SK-N-SH treated with all-trans-retinoic acid at 6 μM for 48 hours (cell line): ENCODE measurements around the gene CDCA3.

ENCODE experiments used
- ARNTL ChIP-seq: fragments of 450-650 bp; formaldehyde crosslinking; IDR thresholded peaks from 2 replicates; pipeline ENCODE4 v1.5.0; 2020; ENCODE audit warnings: low read depth, mild to moderate bottlenecking, moderate library complexity, borderline replicate concordance
- CREB5 ChIP-seq: fragments of 250-450 bp; sonication (Bioruptor Pico); IDR thresholded peaks from 2 replicates; pipeline ENCODE4 v1.5.1; 2020; ENCODE audit warnings: low read depth, mild to moderate bottlenecking, moderate library complexity
- ESRRG ChIP-seq: fragments of 250-450 bp; sonication (Bioruptor Pico); IDR thresholded peaks from 2 replicates; pipeline ENCODE4 v1.6.1; 2021; ENCODE audit warnings: mild to moderate bottlenecking
- ISL1 ChIP-seq: fragments of 250-450 bp; sonication (Bioruptor Pico); IDR thresholded peaks from 2 replicates; pipeline ENCODE4 v2.1.2; 2022; ENCODE audit warnings: mild to moderate bottlenecking, moderate library complexity
- PATZ1 ChIP-seq: fragments of 250-450 bp; sonication (Bioruptor Pico); IDR thresholded peaks from 2 replicates; pipeline ENCODE4 v1.8.0; 2020; ENCODE audit warnings: mild to moderate bottlenecking, moderate library complexity, borderline replicate concordance
- RARB ChIP-seq: fragments of 250-450 bp; sonication (Bioruptor Pico); IDR thresholded peaks from 2 replicates; pipeline ENCODE4 v1.8.0; 2021; ENCODE audit warnings: mild to moderate bottlenecking, moderate library complexity
- SNAI2 ChIP-seq: fragments of 250-450 bp; sonication (Bioruptor Pico); IDR thresholded peaks from 2 replicates; pipeline ENCODE4 v1.5.0; 2020; ENCODE audit warnings: mild to moderate bottlenecking, moderate library complexity
- TOX ChIP-seq: fragments of 250-450 bp; sonication (Bioruptor Pico); IDR thresholded peaks from 2 replicates; pipeline ENCODE4 v1.8.0; 2021; ENCODE audit warnings: mild to moderate bottlenecking, moderate library complexity, borderline replicate concordance
- ZFP3 ChIP-seq: fragments of 250-450 bp; sonication (Bioruptor Pico); IDR thresholded peaks from 2 replicates; pipeline ENCODE4 v1.5.0; 2020; ENCODE audit warnings: mild to moderate bottlenecking, moderate library complexity
- ZFP30 ChIP-seq: fragments of 450-650 bp; formaldehyde crosslinking; IDR thresholded peaks from 2 replicates; pipeline ENCODE4 v1.5.0; 2022; ENCODE audit warnings: mild to moderate bottlenecking, moderate library complexity
- ZNF565 ChIP-seq: fragments of 450-650 bp; formaldehyde crosslinking; conservative IDR thresholded peaks from 2 replicates; pipeline ENCODE4 v1.5.0; 2020; ENCODE audit warnings: low read depth, mild to moderate bottlenecking, moderate library complexity

- no peak for TF ChIP-seq ARNTL (CRISPR knock-in tag)
- TF ChIP-seq PATZ1, result no peak
- TF ChIP-seq ESRRG, result no peak
- no peak for TF ChIP-seq ISL1 (CRISPR knock-in tag)
- TF ChIP-seq CREB5 (CRISPR knock-in tag), result no peak
- TF ChIP-seq ZFP3 (CRISPR knock-in tag), result no peak
- TF ChIP-seq RARB (CRISPR knock-in tag), result no peak
- TF ChIP-seq SNAI2 (CRISPR knock-in tag), result no peak
- TF ChIP-seq ZFP30 (CRISPR knock-in tag), result no peak
- no peak for TF ChIP-seq ZNF565
- TF ChIP-seq TOX (CRISPR knock-in tag), result no peak
These were observed 45.9 kb upstream of the CDCA3 start for GRCh38 chr12:6896846-6897435.
